ENCODE data around the gene FLVCR2.

The FLVCR2 gene

DNA sequence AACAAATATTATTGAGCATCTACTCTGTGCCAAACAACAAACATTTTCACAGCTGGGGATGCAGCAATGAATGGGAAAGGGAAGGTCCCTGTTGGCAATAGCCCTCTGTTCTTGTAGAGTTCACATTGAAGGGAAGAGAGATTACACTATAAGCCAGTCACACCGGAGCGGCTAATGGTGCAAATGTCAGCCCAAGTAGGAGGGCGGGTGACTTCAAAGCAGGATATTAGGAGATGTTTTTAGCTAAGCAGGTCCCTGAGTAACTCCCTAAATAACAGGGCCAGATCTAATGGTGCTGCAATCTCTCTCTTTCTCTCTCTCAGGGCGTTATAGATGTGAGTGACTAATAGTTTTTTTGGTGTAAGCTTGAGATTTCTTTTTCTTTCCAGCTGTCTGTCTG, 30.7 kb downstream of the FLVCR2 start:
- DNase-seq = no peak
- H3K4me1 Mint-ChIP-seq = peaks cover 44% of the 10 kb centered on the region
- no peak for TF ChIP-seq CTCF (IDR thresholded peaks at IDR 0.05)
- peaks cover 27% of the 10 kb centered on the region for H3K9me3 Mint-ChIP-seq
- H3K27ac Mint-ChIP-seq = no peak overlapping the region
- H3K27me3 Mint-ChIP-seq (ENCODE audit: low read depth, poor library complexity) = peaks cover 4% of the 10 kb centered on the region
- no peak overlapping the region for H3K4me3 Mint-ChIP-seq
- H3K36me3 Mint-ChIP-seq (ENCODE audit: low read depth) = no peaks in the 10 kb centered on the region

- Mint-ChIP-seq H3K4me3 (no peak overlapping the region), H3K36me3 (ENCODE audit: low read depth) (no peaks in the 10 kb centered on the region), H3K27ac (no peak overlapping the region), H3K27me3 (ENCODE audit: low read depth, poor library complexity) (peaks cover 4% of the 10 kb centered on the region), H3K4me1 (peaks cover 40% of the 10 kb centered on the region), H3K9me3 (peaks cover 32% of the 10 kb centered on the region)
- no peak for TF ChIP-seq CTCF (IDR thresholded peaks at IDR 0.05)
- no peak for DNase-seq
These were observed 31.4 kb downstream of the FLVCR2 start for GRCh38 chr14:75609606-75610475.

GRCh38 chr14:75610834-75611233, 32.4 kb downstream of the FLVCR2 start:
- peaks cover 36% of the 10 kb centered on the region for H3K9me3 Mint-ChIP-seq
- H3K27me3 Mint-ChIP-seq (ENCODE audit: low read depth, poor library complexity) = peaks cover 4% of the 10 kb centered on the region
- no peak for DNase-seq
- no peak for TF ChIP-seq CTCF (IDR thresholded peaks at IDR 0.05)
- H3K36me3 Mint-ChIP-seq (ENCODE audit: low read depth) = no peaks in the 10 kb centered on the region
- no peak overlapping the region for H3K27ac Mint-ChIP-seq
- H3K4me3 Mint-ChIP-seq = no peak overlapping the region
- peaks cover 30% of the 10 kb centered on the region for H3K4me1 Mint-ChIP-seq

GRCh38 chr14:75612157-75612556, 33.7 kb downstream of the FLVCR2 start:
- Mint-ChIP-seq H3K4me3 (no peak overlapping the region), H3K36me3 (ENCODE audit: low read depth) (no peaks in the 10 kb centered on the region), H3K27ac (no peak overlapping the region), H3K27me3 (ENCODE audit: low read depth, poor library complexity) (peaks cover 4% of the 10 kb centered on the region), H3K4me1 (peaks cover 28% of the 10 kb centered on the region), H3K9me3 (peaks cover 35% of the 10 kb centered on the region)
- TF ChIP-seq CTCF (IDR thresholded peaks at IDR 0.05) = no peak
- peak; percentile 10 for DNase-seq

DNA sequence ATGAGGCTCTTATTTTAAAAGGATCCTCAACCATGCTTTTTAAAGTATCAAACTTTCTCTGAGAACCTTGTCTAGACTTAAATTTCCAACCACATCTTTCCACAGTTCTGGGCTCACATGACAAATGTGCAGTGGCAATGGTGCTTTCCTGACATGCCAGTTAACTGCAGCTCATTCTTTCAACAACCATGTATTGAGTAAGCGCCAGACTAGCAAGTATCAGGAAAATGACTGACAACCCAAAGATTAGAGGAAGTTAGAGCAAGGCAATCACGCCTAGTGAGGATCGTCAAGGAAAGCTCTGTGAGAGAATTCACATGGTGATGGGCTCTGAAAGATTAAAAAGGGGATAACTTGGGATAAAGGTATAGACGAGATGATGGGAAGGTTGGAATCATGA, 35.8 kb downstream of the FLVCR2 start:
- H3K36me3 Mint-ChIP-seq (ENCODE audit: low read depth) = no peaks in the 10 kb centered on the region
- H3K27me3 Mint-ChIP-seq (ENCODE audit: low read depth, poor library complexity) = peaks cover 4% of the 10 kb centered on the region
- H3K4me1 Mint-ChIP-seq = peaks cover 28% of the 10 kb centered on the region
- H3K4me3 Mint-ChIP-seq = no peak overlapping the region
- no peak for TF ChIP-seq CTCF (IDR thresholded peaks at IDR 0.05)
- no peak overlapping the region for H3K27ac Mint-ChIP-seq
- peaks cover 19% of the 10 kb centered on the region for H3K9me3 Mint-ChIP-seq
- no peak for DNase-seq

GRCh38 chr14:75615200-75615599, 36.8 kb downstream of the FLVCR2 start:
- no peak for TF ChIP-seq CTCF (IDR thresholded peaks at IDR 0.05)
- no peak overlapping the region for H3K4me3 Mint-ChIP-seq
- H3K9me3 Mint-ChIP-seq = peaks cover 19% of the 10 kb centered on the region
- peaks cover 5% of the 10 kb centered on the region for H3K27me3 Mint-ChIP-seq (ENCODE audit: low read depth, poor library complexity)
- peaks cover 19% of the 10 kb centered on the region for H3K4me1 Mint-ChIP-seq
- no peak for DNase-seq
- H3K36me3 Mint-ChIP-seq (ENCODE audit: low read depth) = no peaks in the 10 kb centered on the region
- H3K27ac Mint-ChIP-seq = peak overlapping the region; percentile 73

Data from nephron progenitor cell (in vitro differentiated cells).